HCT116 (cell line): ENCODE results near the gene ZBTB7C. TPM values are rescaled to one million over a fixed set of nuclear protein-coding genes. Genes with fewer than 3 reads are reported as not detected.
A peak's percentile ranks its signal among the peaks of the same experiment; 100 is the strongest.

Experiments
- ATAC-seq: fragments of 200-7000 bp; cut with Tn5 transposase; 2 replicates; pipeline ENCODE4 v1.9.1; 2020; ENCODE audit warnings: mild to moderate bottlenecking, moderate library complexity
- BruUV-seq: library from RNA; stranded (reverse); fragments of 400-500 nt; replicated peaks from 2 replicates; lab custom pipeline; 2021; lab: Mats Ljungman, UMichigan
- CTCF ChIA-PET: fragments of 300-600 bp; sonication (Branson Sonifier 250); formaldehyde crosslinking; loops from one replicate; lab custom pipeline; 2021; ENCODE audit warnings: antibody characterized with exemption; lab: Charles Lee
- POLR2A ChIA-PET: fragments of 300-600, 350-600 bp; sonication (Branson Sonifier 250); formaldehyde crosslinking; loops from one replicate; lab custom pipeline; 2021; ENCODE audit warnings: antibody characterized with exemption; lab: Charles Lee
- RAD21 ChIA-PET, 2 experiments: fragments of 300-600 bp; sonication (Branson Sonifier 250); formaldehyde crosslinking; loops; one replicate each; lab custom pipeline; 2023; ENCODE audit warnings: low total read pairs in 2 of 2; ENCODE audit not compliant: uncharacterized antibody in 2 of 2, unreplicated experiment in 2 of 2, low non-redundant PET in 1 of 2; lab: Charles Lee
- DNase-seq: peaks from one replicate; pipeline ENCODE4 v3.0.0-alpha.2; 2010; ENCODE audit warnings: low read depth, low spot score
- H2AFZ ChIP-seq: fragments of 200-600 bp; shearing (Covaris generic), sonication (generic); 2 replicates; pipeline ENCODE4 v1.6.1; 2017; ENCODE audit warnings: low read depth, mixed run types, mixed read lengths, antibody characterized with exemption, low read length; ENCODE audit not compliant: poor library complexity, severe bottlenecking
- H3K27ac ChIP-seq: 2 replicates; pipeline ENCODE4 v1.5.1; 2012; ENCODE audit warnings: low read depth, low read length
- H3K27me3 ChIP-seq: fragments of 200-600 bp; sonication (generic); 2 replicates; pipeline ENCODE4 v1.6.1; 2016; ENCODE audit warnings: mixed run types, low read length, mixed read lengths; ENCODE audit not compliant: insufficient read depth
- H3K36me3 ChIP-seq, 2 experiments: fragments of 200-500 bp in 1 of 2; fragments of 200-600 bp in 1 of 2; sonication (Bioruptor generic) in 1 of 2; sonication (generic) in 1 of 2; 2 replicates each; pipeline versions ENCODE4 v1.5.1 to v1.6.1; 2014 to 2016; ENCODE audit warnings: low read length in 2 of 2, inconsistent platforms in 1 of 2, mixed read lengths in 1 of 2, mixed run types in 1 of 2; ENCODE audit not compliant: insufficient read depth in 2 of 2, control insufficient read depth in 1 of 2
- H3K4me1 ChIP-seq, 2 experiments: fragments of 200-600 bp in 1 of 2; sonication (generic) in 1 of 2; 2 replicates each; pipeline versions ENCODE4 v1.5.1 to v1.6.1; 2012 to 2017; ENCODE audit warnings: low read length in 2 of 2, inconsistent platforms in 1 of 2, mild to moderate bottlenecking in 1 of 2, mixed read lengths in 1 of 2, mixed run types in 1 of 2, moderate library complexity in 1 of 2; ENCODE audit not compliant: insufficient read depth in 2 of 2, control insufficient read depth in 1 of 2
- H3K4me2 ChIP-seq: fragments of 200-600 bp; sonication (generic); 2 replicates; pipeline ENCODE4 v1.6.1; 2017; ENCODE audit warnings: mixed run types, low read length, mixed read lengths
- H3K4me3 ChIP-seq, 2 experiments: fragments of 200-600 bp in 1 of 2; sonication (generic) in 1 of 2; replicated peaks in 1 of 2; 2 replicates each; pipeline ENCODE4 v1.5.1; 2011 to 2016; ENCODE audit warnings: low read length in 2 of 2, control low read depth in 1 of 2, low read depth in 1 of 2, mild to moderate bottlenecking in 1 of 2, mixed read lengths in 1 of 2, mixed run types in 1 of 2
- H3K79me2 ChIP-seq: fragments of 200-600 bp; sonication (generic); 2 replicates; pipeline ENCODE4 v1.6.1; 2017; ENCODE audit warnings: mild to moderate bottlenecking, mixed run types, low read length, moderate library complexity, mixed read lengths; ENCODE audit not compliant: insufficient read depth
- H3K9ac ChIP-seq: fragments of 200-600 bp; sonication (generic); 2 replicates; pipeline ENCODE4 v1.6.1; 2016; ENCODE audit warnings: low read length, mixed read lengths
- H3K9me2 ChIP-seq: fragments of 200-600 bp; sonication (generic), shearing (Covaris generic); 2 replicates; pipeline ENCODE4 v1.6.1; 2017; ENCODE audit warnings: mixed run types, mild to moderate bottlenecking, moderate library complexity; ENCODE audit not compliant: insufficient read depth
- H3K9me3 ChIP-seq, 2 experiments: fragments of 200-500 bp in 1 of 2; fragments of 200-600 bp in 1 of 2; sonication (Bioruptor generic) in 1 of 2; sonication (generic) in 1 of 2; 2 replicates each; pipeline ENCODE4 v1.6.1; 2014 to 2017; ENCODE audit warnings: low read length in 2 of 2, mixed read lengths in 2 of 2, inconsistent platforms in 1 of 2, low read depth in 1 of 2, mild to moderate bottlenecking in 1 of 2, mixed run types in 1 of 2, moderate library complexity in 1 of 2; ENCODE audit not compliant: control insufficient read depth in 1 of 2, insufficient read depth in 1 of 2
- H4K20me1 ChIP-seq: fragments of 200-600 bp; sonication (generic), shearing (Covaris generic); 2 replicates; pipeline ENCODE4 v1.6.1; 2017; ENCODE audit warnings: mixed run types, mild to moderate bottlenecking, moderate library complexity; ENCODE audit not compliant: insufficient read depth
- CTCF ChIP-seq, 3 experiments: fragments of 200-600 bp in 1 of 3; sonication (generic) in 1 of 3; IDR thresholded peaks in 2 of 3; conservative IDR thresholded peaks in 1 of 3; 2 replicates each; pipeline ENCODE4 v1.5.1; 2012 to 2017; ENCODE audit warnings: low read depth in 2 of 3, low read length in 2 of 3, antibody characterized with exemption in 1 of 3, borderline replicate concordance in 1 of 3, control low read depth in 1 of 3, mild to moderate bottlenecking in 1 of 3, mixed read lengths in 1 of 3, mixed run types in 1 of 3, moderate library complexity in 1 of 3; ENCODE audit not compliant: insufficient read depth in 1 of 3
- RAD21 ChIP-seq: IDR thresholded peaks from 2 replicates; pipeline ENCODE4 v1.6.1; 2012; ENCODE audit warnings: low read depth, mild to moderate bottlenecking
- YY1 ChIP-seq: IDR thresholded peaks from 2 replicates; pipeline ENCODE4 v1.6.1; 2011; ENCODE audit warnings: low read length, low read depth, moderate library complexity, mild to moderate bottlenecking; ENCODE audit not compliant: insufficient replicate concordance; ENCODE audit errors: extremely low read depth
- ZFX ChIP-seq: fragments of 450-650 bp; IDR thresholded peaks from 2 replicates; pipeline ENCODE4 v1.6.1; 2017
- intact Hi-C: fragments of 100-400 bp; cut with micrococcal nuclease; formaldehyde crosslinking; loops from 2 replicates; pipeline ENCODE4 v1.10.0; 2022
- total RNA-seq: library from RNA; stranded (reverse); gene quantifications from one replicate; pipeline ENCODE4 v1.2.1, GENCODE V29; 2021; ENCODE audit not compliant: unreplicated experiment
- TF ChIP-seq, protein P1 (sequence below): IDR thresholded peaks from 2 replicates; pipeline ENCODE4 v1.6.1; 2011; ENCODE audit warnings: mild to moderate bottlenecking, low read length, moderate library complexity; ENCODE audit not compliant: insufficient replicate concordance; ENCODE audit errors: extremely low read depth

ZBTB7C gene
- total RNA-seq, 1 experiment from 2014 or later, result 0.37 TPM

DNA sequence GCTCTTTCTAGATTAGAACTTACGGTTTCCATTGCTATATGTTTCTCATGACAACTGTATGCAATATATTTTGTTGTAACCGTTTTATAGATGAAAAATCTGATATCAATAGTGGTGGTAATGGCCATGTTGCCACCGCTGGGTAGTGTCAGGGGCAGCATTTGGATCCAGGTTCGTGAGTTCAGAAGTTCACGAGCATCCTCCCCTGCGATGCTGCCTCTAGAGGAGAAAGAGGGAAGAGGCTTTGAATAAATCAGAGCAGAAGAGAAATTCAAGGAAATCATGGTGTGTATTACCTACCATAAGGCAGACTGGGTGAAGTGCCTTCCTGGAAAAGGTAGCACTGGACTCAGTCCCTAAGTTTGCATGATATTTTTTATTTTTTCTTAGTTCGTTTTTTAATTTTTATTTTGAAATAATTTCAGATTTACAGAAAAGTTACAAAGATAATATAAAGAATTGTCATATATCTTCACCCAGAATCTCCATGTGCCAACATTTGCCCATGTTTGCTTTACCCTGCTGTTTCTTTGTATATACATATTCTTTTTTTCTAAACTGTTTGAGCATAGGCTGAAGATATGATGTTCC, 3.3 kb upstream of the ZBTB7C start:
- ChIA-PET CTCF (interaction anchor here (0.9 to 1.0 kb wide), 2 partner anchors 21 to 167 kb away, joined by 3 read pairs; no protein-coding TSS in a partner anchor), RAD21 (no interaction called here), POLR2A (no interaction called here)
- Histone ChIP-seq H2AFZ (peak overlapping the region; percentile 46), H3K4me1 (peaks cover 4 to 19% of the 10 kb centered on the region in 2 experiments; a peak in 3 of 4 replicates), H3K79me2 (no peaks in the 10 kb centered on the region), H3K9me3 (no peaks in the 10 kb centered on the region), H3K4me3 (no peak overlapping the region), H3K27ac (no peak overlapping the region), H3K4me2 (peak overlapping the region; percentile 24; the same call in 1 of the 2 replicates), H3K27me3 (peaks cover 11% of the 10 kb centered on the region; the same call in 1 of the 2 replicates), H3K36me3 (no peaks in the 10 kb centered on the region), H4K20me1 (no peaks in the 10 kb centered on the region), H3K9ac (no peak overlapping the region), H3K9me2 (no peaks in the 10 kb centered on the region)
- no TSS peak for BruUV-seq
- intact Hi-C loops, result loop anchor here (10.0 kb wide), 1 partner anchor 178 kb away; no protein-coding TSS in a partner anchor
- TF ChIP-seq CTCF (IDR thresholded peaks at IDR 0.05 in 2 of 3, conservative IDR thresholded peaks at IDR 0.05 in 1 of 3; ENCODE audit: borderline replicate concordance in 1 of 3, insufficient read depth in 1 of 3, low read depth in 2 of 3, low read length in 2 of 3) (peak; percentile 54 to 83 (median 82); a peak in 5 of 6 replicates), RAD21 (peak; percentile 40), YY1 (peak; percentile 28), ZFX (no peak)
- TF ChIP-seq, protein P1, sequence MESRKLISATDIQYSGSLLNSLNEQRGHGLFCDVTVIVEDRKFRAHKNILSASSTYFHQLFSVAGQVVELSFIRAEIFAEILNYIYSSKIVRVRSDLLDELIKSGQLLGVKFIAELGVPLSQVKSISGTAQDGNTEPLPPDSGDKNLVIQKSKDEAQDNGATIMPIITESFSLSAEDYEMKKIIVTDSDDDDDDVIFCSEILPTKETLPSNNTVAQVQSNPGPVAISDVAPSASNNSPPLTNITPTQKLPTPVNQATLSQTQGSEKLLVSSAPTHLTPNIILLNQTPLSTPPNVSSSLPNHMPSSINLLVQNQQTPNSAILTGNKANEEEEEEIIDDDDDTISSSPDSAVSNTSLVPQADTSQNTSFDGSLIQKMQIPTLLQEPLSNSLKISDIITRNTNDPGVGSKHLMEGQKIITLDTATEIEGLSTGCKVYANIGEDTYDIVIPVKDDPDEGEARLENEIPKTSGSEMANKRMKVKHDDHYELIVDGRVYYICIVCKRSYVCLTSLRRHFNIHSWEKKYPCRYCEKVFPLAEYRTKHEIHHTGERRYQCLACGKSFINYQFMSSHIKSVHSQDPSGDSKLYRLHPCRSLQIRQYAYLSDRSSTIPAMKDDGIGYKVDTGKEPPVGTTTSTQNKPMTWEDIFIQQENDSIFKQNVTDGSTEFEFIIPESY, result no peak
- DNase-seq (peak; percentile 62), ATAC-seq (peak; percentile 37)
